Ovary (tissue), 3 donors: ENCODE data around the gene VWA5B1.

Experiments
- POLR2A ChIP-seq: fragments of 450-650 bp; IDR thresholded peaks from one replicate; pipeline ENCODE4 v1.6.1; 2017; ENCODE audit warnings: antibody characterized with exemption, mild to moderate bottlenecking, moderate library complexity
- TF ChIP-seq, protein P1 (sequence below), 3 donors: fragments of 450-650 bp in 2 of 3; fragments of 200-600 bp in 1 of 3; IDR thresholded peaks; one replicate each; pipeline versions ENCODE4 v1.5.1 to v1.8.0; 2016 to 2022; ENCODE audit warnings: antibody characterized with exemption in 3 of 3, mild to moderate bottlenecking in 1 of 3
- donor health status: DM: no; HTN: no; CAD: no.

DNA sequence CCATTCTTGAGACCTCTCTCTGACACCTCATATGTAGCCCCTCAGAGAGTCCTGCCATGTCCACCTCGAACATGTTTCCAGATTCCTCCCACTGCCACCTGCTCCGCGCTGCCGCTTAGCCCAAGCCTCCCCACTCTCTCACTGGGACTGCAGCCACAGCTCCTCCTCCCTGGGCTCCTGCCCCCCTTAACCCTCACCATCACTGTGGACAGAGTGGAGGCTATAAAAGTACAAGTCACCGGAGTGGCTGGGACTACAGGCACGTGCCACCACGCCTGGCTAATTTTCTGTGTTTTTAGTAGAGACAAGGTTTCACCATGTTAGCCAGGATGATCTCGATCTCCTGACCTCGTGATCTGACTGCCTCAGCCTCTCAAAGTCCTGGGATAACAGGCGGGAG is 77.0 kb downstream of the VWA5B1 start:
- TF ChIP-seq, protein P1, sequence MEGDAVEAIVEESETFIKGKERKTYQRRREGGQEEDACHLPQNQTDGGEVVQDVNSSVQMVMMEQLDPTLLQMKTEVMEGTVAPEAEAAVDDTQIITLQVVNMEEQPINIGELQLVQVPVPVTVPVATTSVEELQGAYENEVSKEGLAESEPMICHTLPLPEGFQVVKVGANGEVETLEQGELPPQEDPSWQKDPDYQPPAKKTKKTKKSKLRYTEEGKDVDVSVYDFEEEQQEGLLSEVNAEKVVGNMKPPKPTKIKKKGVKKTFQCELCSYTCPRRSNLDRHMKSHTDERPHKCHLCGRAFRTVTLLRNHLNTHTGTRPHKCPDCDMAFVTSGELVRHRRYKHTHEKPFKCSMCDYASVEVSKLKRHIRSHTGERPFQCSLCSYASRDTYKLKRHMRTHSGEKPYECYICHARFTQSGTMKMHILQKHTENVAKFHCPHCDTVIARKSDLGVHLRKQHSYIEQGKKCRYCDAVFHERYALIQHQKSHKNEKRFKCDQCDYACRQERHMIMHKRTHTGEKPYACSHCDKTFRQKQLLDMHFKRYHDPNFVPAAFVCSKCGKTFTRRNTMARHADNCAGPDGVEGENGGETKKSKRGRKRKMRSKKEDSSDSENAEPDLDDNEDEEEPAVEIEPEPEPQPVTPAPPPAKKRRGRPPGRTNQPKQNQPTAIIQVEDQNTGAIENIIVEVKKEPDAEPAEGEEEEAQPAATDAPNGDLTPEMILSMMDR (IDR thresholded peaks at IDR 0.05), result no peak
- TF ChIP-seq POLR2A, result no peak
